ENCODE measurements around the gene CAMTA1.

CAMTA1 gene

DNA sequence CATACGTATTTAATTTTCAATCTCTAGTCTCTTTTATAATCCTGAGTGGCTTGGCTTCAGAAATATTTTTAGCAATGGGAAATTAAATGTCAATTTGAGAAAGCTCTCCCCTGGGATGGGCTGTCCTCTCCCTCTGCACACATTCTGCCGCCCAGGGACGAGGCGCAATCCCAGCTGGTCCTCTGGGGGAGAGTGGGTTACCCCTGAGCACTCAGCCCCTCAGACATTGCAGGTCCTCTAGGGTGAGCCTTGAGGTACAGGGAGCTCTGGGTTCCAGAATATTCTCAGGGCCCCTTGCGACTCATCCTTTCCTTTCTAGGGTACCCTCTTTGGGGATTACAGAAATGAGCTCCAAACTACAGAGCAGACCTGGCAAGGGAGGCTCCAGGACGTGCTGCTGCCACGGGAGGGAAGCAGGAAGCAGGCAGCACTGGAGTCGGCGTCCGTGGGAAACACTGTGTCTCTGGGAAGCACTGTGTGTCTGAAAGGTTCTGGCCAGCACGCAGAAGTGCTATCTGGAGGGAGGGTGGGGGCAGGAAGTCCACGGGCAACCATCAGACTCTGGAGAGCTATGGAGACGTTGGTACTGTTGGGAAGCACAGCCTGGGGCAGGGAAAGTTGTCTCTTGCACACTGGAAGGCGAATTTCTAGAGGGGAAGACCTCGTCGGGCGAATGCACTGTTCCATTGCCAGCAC, 642.5 kb downstream of the CAMTA1 start:
- no peak for DNase-seq

DNA sequence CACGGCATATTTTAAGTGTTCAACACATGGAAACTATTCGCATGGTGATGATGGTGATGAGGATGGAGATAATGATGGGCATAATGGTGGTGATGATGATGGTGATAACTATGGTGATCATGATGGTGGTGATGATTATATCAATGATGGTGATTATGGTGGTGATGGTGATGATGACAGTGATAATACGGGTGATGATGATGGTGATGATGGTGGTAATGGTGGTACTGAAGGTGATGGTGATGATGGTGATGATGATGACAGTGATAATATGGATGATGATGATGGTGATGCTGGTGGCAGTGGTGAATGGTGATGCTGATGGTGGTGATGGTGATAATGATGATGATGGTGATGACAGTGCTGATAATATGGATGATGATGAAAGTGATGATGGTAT, 644.0 kb downstream of the CAMTA1 start:
- DNase-seq, result no peak

DNA sequence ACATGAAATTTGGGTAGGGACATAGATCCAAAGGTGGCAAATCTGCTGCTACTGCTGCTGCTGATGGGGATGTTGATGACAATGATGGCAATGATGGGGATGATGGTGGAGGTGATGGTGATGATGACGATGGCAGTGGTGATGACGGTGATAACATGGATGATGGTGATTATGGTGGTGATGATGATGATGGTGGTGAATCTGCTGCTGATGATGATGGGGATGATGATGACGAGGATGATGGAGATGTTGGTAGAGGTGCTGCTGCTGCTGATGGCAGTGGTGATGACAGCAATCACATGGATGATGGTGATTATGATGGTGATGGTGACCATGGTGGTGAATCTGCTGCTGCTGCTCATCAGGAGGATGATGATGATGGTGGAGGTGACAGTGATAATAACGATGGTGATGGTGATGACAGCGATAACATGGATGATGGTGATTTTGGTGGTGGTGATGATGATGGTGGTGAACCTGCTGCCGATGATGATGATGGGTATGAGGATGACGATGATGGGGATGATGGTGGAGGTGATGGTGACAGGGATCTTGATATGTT, 644.9 kb downstream of the CAMTA1 start:
- DNase-seq, result no peak

DNA sequence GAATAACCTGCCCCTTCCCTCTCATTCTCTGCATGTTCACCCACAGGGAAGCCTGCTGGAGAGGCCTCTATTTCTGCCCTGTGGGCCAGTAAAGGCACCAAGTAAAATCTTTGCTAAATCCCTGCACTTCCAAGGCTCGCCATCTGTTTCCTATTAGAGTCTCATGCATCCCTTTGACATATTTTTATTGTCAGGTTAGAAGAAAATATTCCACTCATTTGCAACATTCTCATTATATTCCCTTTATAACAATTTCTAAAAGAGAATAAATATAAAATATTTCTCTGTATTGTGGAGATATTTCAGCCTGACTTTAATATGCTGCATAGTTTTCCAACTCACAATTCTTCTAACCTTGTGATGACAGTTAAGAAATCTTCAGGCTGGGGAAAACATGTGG, 645.4 kb downstream of the CAMTA1 start:
- no peak for DNase-seq

DNA sequence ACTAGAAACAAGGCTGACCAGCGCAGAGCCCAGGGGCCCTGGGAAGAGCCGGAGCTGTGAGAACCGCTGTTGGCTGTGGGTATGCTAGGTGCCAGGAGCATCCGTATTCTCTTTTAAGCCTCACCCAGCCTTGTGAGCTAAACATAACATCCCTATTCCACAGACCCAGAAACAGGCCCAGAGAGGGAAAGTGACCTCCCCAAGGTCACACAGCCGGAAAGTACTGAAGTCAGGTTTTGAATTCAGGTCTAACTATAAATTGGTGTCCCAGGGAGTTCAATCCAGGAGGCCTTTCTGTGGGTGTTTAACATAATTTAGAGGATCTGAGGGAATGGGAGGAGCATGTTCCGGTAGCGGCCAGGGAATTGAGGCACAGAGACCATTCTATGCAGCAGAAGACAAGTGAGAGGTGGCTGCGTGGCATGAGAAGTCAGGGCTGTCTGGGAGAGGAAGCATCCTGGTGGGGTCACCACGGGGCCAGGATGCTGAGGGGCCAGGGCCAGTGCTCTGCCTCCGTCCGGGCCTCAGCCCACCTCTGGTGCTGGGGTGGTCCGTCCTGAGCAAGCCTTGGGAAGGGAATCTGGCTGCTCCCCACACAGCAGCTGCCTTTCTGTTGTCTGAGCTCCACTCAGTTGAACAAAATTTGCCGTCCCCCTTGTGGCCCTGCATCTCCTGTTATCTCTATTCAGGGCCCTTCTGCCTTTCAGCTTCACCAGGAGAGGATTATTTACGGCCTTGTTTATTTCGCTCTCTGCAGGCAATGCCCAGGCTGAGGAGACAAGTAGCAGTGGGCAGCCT, 647.0 kb downstream of the CAMTA1 start:
- DNase-seq, result no peak

DNA sequence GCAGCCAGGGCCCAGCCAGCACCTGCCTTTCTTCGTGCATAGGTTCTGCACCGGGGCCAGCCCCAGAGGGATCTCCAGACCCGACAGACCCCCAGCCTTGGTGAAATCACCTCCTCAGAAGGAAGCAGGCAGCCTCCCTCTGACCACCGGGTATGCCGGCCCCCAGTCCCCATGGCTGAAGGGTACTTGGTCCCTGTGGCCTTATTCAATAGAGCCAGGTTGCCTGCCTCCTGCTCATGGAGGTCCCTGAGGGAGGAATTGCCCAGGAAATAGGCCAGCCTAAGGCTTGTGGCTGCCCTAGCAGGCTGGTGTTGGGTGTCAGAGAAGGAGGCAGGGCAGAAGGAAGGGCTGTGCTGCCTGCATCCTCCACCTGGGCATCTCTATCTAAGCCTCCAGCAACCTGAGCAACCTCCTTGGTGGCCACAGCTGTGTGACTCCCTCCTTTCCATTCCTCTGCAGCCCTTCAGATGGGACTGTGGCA, 647.7 kb downstream of the CAMTA1 start:
- DNase-seq, result no peak

DNA sequence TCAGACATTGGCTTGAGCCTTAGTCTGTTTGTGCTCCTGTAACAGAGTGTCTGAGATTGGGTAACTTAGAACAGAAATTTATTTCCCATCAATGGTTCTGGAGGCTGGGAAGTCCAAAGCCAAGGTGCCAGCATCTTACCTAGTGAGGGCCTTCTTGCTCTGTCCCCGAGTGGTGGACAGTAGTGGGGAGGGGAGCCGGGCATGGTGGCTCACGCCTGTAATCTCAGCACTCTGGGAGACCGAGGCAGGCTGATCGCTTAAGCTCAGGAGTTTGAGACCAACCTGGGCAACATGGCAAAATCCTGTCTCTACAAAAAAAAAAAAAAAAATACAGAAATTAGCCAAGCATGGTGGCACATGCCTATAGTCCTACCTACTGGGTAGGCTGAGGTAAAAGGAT, 649.3 kb downstream of the CAMTA1 start:
- no peak for DNase-seq

DNA sequence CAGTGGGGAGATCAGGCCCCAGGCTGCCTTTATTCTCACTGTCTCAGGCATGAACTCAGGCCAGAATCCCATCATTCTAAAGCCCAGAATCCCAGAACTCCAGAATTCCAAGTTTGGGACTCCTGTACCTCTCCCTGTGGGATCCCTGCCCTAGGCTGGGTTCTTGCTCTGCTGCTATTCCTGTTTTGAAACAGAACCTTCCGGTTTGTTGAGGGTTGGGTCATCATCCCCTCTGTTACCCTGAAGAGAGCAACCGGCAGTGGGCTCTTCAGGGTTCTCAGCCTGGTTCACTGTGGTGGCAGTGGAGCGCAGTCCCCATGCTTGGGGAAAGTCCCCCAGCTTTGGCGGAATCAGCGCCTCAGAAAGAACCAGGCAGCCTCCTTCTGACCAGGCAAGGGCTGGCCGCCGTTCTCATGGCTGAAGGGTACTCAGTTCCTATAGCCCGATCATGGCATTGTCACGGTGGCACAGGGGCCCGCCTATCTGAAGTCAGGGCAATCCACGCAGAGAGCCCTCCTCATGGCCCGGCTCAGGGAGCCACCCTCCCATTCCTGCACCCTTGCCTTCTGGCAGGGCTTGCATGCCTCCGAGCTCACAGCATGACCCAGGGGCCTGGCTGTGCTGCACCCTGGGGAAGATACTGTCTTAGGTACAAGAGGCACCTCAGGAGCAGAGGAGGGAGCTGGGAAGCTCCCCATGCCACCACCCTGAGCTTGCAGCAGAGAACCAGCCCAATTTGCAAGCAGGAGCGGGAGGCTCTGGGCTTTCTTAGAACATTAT, 650.2 kb downstream of the CAMTA1 start:
- no peak for DNase-seq

DNA sequence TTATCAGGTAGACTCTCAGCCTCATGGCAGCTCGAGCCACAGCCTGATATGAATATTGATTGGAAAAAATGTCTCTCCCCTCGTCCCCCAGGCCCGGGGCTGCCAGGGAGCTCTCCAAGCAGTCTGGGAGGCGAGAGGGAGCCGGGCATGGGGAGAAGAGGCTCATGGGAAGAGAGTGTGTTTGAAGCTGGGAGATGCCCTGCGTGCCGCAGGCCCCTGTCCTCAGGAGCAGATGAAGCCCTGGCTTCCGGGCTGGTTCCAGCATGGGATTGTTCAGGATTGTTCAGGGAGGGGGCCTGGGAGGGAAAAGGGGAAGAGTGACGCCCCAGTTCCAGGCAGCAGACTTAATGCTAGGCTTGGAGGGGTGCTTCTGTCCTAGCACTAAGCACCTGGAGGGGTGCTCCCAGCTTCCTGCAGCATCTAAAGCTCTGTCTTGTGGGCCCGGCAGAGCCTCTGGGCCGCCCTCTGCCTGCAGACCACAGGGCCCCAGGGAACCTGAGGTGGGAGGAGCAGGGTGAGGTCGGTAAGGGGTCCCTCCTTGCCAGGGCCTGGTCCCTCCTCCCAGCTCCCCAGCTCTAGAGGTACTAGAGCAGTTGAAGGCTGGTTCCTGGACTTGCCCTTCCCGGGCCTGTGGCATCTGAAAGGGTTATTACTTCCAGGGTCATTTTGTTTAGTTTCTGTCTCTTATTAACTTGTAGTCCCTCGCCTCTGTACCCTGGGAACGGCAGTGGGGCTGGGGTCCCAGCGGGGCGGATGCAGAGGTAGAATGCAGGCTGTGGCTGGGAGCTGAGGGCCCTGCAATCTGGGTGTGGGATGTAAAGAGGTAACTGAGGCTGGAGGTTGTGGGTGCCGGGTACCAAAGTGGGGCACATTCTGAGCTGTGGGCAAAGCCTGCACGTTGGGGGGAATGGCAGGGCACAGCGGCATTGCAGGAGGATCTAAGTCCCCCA, 651.1 kb downstream of the CAMTA1 start:
- no peak for DNase-seq

DNA sequence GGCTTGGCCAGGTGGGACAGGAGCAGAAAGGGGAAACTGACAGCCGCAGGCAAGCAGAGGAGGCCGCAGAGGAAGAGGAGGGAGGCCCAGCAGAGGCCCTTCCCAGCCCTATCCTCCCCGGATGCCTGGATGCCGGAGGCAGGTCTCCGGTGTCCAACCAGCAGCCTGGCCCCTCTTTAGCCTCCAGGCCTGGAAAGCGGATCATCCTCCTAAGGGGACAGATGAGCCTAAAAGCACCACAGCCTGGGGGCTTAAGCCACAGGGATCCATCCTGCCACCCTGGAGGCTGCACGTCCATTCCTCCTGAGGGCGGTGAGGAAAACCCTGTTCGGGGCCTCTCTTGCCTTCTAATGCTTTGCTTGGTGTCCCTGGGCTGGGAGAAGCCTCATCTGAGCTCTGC, 651.8 kb downstream of the CAMTA1 start:
- DNase-seq, result no peak

DNA sequence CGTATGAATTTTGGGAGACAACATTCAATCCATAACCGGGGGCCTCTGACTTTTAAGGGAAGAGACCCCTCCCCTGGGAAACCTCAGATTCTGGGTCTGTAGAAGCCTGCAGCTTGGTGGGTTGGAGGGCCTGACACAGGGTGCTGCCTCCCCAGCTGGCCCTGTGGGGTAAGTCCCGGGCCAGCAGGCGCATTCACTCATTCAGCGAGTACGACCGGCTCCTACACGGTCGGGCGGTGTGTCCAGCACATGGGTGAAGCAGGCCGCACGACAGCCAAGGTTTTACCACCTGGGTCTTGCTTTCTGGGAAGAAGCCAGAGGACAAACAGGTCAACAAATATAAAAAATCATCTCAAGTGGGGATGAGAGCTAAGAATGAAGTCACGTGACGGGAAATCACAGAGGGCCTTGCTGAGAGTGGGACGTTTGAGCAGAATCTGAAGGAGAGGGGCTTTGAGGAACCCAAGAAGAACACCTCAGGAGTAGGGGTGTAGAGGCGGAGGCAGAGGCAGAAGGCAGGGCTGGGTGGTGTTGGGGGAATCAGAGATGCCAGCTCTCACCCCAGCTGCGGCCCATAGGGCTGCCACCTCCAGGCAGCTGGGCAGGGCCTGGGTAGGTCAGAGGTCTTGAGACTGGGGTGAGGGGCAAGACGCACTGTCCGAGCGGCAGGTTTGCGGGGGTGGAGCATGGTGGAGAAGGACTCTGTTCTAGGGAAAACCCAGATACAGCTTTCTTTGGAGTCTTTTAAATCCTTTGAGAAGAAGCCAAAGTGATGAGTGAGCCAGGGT, 652.5 kb downstream of the CAMTA1 start:
- DNase-seq, result no peak

DNA sequence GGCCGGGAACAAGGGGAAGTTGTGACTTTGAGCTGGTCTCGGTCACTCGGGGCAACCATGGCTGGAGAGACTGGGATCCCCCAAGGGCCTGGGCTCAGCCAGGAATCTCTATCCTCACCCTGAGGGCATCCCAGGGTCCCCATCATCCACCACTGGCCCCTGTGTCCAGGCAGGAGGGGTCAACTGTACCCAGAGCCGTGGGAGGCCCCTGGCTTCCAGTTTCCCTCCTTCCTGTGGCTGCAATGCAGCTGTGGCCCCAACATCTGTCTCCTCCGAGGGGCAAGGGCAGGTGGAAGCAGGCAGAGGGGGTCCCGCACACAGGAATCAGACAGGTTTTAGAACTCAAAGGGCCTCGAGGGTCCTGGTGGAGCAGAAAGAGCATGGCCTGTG, 653.1 kb downstream of the CAMTA1 start:
- no peak for DNase-seq

DNA sequence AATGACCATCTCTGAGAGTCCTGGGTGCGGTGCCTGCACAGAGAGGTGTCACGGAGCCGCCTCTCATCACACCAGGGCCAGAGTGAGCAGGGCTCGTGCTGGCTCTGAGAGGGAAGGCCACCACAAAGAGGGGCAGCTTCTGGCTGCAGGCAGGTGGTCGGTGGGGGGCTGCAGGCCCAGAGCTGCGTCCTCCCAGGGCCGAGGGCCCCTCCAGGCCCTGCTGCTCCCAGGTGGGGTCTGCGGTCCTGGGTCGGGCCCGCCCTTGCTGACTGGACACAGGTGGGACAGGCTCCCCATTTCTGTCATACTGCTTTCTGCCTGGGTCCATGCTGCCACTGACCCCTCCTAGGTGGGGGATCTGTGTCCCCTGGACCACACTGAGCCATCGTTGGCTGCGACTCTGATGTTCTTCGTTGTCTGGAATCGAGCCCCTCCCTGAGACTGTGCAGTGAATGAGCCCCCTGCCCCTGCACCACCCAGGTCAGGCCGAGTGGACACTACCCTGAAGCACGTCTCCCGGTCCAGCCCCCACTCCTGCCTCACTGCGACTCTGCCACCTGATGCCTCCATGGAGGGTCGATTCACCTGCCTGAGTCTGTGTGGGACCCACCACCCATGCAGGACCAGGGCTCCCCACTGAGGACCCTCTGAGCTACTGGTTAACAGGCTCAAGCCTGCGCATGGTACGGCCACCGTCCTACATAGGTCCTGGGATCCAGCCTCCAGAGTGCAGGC, 653.8 kb downstream of the CAMTA1 start:
- no peak for DNase-seq

DNA sequence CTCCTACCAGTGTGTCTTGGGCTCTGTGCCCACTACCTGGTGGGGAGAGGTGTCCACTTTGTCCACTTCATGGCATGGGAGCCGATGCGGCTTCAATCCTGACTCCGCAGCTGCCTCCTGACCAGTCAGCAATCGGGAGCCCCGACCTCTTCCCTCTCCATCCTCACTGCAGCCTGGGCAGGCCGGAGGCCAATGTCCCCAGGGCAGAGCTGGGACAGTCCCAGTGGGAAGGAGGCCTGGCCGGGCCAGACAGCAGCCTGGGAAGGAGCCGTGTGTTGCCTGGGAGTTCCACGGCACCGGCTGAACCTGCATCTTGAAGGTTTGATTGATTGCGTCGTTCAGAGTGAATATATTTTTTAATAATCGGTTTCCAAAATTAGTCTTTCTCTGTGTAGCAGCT, 654.9 kb downstream of the CAMTA1 start:
- no peak for DNase-seq

DNA sequence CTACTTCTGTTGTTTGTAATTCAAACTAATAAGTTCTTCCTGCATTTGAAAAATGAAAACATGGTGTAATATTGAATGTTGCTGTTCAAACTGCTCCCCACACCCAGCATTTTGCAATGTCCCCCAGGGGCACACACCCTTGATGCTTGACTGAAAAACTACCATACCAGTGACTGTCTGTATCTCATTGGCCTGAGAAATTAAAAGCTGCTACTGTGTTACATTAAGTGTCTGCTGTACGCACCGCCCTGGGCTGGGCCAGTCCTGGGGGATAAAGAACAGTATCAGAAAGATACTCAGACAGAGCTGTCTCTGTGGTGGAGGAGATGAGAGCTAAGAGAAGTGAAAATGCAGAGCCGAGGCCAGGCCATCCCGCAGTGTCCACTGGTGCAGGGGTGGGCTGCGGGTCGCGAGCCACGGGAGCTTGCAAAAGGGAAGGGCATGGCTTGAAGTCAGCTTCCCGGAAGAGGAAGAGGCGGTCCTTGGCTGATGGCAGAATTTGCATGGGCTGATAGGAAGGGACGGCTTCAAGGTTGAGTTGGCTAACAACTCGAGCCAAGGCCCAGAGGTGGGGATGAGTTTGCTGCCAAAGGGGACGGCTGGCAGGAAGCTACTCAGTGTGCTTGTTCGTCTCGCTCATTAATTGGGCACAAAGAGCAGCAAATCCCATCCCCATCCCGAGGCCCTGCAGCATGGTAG, 656.0 kb downstream of the CAMTA1 start:
- no peak for DNase-seq

DNA sequence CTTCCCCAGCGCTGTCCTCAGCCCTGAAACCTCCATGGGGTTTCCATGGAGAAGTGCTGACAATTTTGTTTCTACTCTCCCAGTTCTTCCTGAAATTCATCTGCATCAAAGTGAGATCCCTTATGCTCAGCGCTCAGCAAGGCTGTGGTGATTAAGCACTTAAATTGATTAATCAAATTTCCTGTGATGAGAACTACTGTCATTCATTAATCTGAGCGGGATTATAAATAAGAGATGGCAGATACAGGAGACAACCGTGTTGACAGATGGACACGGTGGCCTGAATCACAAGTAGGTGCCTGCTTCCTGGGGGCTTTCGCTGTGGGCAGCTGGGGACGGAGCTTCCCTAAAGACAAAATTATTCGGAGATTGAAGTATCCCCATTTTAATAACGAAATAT, 656.8 kb downstream of the CAMTA1 start:
- DNase-seq, result no peak

DNA sequence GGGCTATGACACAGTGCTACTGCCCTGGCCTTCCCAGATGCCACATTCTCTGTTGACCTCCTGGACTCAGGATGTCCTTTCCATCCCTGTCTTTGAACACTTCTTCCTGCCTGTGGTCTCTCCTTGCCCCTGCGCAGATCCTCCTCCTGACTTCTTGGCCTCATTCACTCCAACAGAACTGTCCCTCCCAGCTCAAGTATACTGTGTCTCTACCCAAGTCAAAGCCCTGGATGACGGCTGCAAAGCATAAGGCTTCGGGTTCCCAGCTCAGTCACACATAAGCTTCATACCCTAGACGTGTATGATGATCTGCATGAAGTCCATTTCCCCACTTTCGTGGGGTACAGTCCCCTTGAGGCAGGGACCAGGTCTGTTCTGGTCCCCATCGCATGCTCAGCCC, 657.7 kb downstream of the CAMTA1 start:
- no peak for DNase-seq

DNA sequence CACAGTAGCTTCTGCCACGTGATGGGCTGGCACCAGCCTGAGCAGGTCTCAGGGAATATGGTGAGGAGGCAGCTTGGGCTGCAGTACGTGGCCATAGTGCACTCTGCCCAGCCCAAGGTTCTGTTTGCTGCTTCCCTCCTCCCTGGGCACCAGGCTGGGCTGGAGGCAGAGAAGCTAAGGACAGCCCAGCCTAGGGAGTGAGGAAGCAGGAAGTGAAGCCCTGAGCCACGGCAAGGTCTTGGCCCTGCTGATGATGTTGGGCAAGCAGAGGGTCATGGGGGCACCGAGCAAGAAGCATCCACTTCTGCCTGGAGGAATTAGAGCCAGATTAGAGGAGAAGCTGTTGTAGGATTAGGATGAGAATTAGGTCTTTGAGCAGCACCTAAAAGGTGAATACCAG, 659.1 kb downstream of the CAMTA1 start:
- DNase-seq, result no peak

DNA sequence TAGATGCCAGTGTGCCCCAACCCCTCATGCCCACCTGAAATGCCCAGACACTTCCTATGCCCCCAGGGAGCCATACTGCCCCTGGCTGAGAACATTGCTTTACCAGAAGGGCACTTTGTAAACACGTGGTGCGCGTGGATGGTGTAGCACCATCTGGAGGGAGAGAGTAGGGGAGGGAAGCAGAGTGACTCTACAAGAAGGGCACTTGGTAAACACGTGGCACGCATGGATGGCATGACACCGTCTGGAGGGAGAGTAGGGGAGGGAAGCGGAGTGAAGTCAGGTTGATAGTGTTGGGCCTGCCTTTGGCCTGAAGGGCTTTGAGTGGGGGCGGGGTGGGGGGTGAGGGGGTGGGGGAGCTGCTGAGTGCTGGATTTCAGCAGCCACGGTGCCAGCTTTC, 661.8 kb downstream of the CAMTA1 start:
- no peak for DNase-seq

DNA sequence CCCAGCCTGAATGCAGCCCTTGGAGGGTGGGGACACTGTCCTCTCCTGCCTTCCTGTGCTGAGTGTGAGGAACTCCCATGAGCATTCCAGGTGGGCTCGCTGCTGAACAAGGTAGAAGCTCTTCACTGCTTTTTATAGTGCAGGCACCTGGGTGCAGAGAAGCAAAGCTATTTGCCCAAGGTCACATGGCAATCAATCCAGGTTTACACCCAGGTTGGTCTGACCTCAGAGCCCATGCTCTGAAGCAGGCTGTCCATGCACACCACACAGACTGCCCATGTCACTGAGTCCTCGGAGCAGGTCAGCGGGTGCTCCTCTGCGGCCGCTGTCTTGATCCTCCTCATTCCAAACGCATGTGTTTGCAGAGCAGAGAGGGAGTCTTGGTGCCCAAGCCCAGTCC, 662.5 kb downstream of the CAMTA1 start:
- no peak for DNase-seq

Measured in NCI-H526 treated with DMSO at 0.1 percent for 48 hours (cell line).